ENCODE results near the gene OTOP2.

The OTOP2 gene

GRCh38 chr17:74925242-74925641 is 1.2 kb downstream of the OTOP2 start:
- DNase-seq: no peak

- no peak for DNase-seq
Observed at GRCh38 chr17:74928786-74929185, 4.7 kb downstream of the OTOP2 start.

- no peak for DNase-seq
Observed at GRCh38 chr17:74930535-74931036, 6.5 kb downstream of the OTOP2 start.

- DNase-seq: no peak
Observed at GRCh38 chr17:74935048-74935447, 11.0 kb downstream of the OTOP2 start.

- no peak for DNase-seq
Observed at GRCh38 chr17:74935585-74936469, 11.8 kb downstream of the OTOP2 start, which contains the start of gene OTOP3. OTOP3 (plus strand) TSS chr17:74935898; CDS start chr17:74935922, 24 bp downstream.

GRCh38 chr17:74936470-74936799 is 12.4 kb downstream of the OTOP2 start:
- DNase-seq: no peak

GRCh38 chr17:74937064-74938051 is 13.3 kb downstream of the OTOP2 start:
- DNase-seq: no peak

- DNase-seq: no peak
Observed at GRCh38 chr17:74938194-74938950, 14.3 kb downstream of the OTOP2 start.

- no peak for DNase-seq
Observed at GRCh38 chr17:74939534-74939933, 15.5 kb downstream of the OTOP2 start.

- no peak for DNase-seq
Observed at GRCh38 chr17:74941128-74941725, 17.2 kb downstream of the OTOP2 start.

- DNase-seq: no peak
Observed at GRCh38 chr17:74943808-74944522, 19.9 kb downstream of the OTOP2 start.

GRCh38 chr17:74945543-74945942 is 21.5 kb downstream of the OTOP2 start:
- no peak for DNase-seq

- DNase-seq: no peak
Observed at GRCh38 chr17:74946641-74947040, 22.6 kb downstream of the OTOP2 start.

- DNase-seq: no peak
Observed at GRCh38 chr17:74947041-74947754, 23.1 kb downstream of the OTOP2 start.

- no peak for DNase-seq
Observed at GRCh38 chr17:74949455-74950115, 25.5 kb downstream of the OTOP2 start.

GRCh38 chr17:74950207-74950606 is 26.1 kb downstream of the OTOP2 start:
- no peak for DNase-seq

GRCh38 chr17:74951065-74951464 is 27.0 kb downstream of the OTOP2 start:
- no peak for DNase-seq

- no peak for DNase-seq
Observed at GRCh38 chr17:74951680-74952421, 27.8 kb downstream of the OTOP2 start.

- no peak for DNase-seq
Observed at GRCh38 chr17:74952431-74953133, 28.5 kb downstream of the OTOP2 start.
